ENCODE data around the gene HCN2.
A peak's percentile ranks its signal among the peaks of the same experiment; 100 is the strongest.
"Not testable (repeated sequence)": the region's sequence is repeated elsewhere in the genome, so short reads cannot be mapped to it uniquely, and the experiment has no call there.

The HCN2 gene

GRCh38 chr19:605061-605971, 15.6 kb downstream of the HCN2 start:
- not testable (repeated sequence) for DNase-seq

DNA sequence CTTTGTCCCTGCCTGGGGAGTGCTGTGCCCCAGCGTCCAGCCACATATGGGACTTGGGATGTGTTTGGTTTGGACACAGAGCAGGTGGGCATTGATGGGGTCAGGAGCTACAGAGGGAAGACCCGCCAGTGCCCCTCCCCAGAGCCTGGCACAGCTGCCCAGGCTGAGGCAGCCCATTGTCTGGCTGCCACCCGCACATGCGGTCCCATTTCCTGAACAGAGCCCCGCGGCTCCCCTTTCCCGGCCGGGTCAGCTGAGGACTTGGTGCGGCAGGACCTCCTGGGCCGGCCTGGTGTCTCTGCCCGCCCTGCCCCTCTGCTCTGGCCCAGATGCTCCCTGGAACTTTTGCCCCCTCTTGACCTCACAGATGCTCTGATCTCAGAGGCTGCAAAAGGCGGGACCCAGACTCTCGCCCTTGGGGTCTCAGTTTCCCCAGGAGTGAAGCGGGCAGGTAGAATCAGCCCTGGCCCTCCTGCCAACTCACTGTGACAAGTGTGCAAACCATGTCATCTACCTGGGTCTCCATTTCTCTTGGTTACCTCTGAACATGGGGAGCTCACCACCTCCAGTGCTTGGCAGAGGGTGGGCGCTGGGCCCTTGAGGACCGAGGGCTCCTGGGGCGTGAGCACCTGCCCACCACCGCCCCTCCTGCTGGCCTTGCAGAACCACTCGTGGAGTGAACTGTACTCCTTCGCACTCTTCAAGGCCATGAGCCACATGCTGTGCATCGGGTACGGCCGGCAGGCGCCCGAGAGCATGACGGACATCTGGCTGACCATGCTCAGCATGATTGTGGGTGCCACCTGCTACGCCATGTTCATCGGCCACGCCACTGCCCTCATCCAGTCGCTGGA, 17.8 kb downstream of the HCN2 start:
- DNase-seq, result no peak

- DNase-seq, result no peak
Measured at GRCh38 chr19:608155-609003, 18.7 kb downstream of the HCN2 start.

- no peak for DNase-seq
Measured at GRCh38 chr19:609004-609346, 19.3 kb downstream of the HCN2 start.

DNA sequence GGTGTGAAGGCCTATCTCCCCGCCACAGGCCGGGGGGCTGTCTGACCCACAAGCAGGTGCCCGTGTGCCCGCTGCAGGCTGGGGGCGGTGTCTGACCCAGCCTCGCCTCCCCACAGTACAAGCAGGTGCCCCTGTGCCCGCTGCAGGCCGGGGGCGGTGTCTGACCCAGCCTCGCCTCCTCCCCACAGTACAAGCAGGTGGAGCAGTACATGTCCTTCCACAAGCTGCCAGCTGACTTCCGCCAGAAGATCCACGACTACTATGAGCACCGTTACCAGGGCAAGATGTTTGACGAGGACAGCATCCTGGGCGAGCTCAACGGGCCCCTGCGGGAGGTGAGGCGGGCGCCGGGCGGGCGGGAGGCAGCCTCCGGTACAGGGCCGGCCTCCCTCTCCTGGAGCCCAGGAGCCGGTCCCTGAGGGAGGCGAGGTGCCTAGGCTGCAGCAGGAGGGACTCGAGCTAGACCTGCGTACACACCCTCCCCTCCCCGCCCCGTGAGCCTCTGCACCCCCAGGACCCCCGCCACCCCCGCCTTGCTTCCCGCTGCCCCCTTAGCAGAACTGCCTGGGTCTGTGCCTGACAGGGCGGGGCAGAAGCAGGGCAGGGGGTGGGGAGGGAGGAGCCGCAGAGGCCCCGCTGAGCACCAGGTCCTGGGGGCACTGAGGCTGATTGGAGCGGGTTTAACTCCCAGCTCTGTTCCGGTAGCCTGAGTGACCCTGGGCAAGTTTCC, 20.6 kb downstream of the HCN2 start:
- no peak for DNase-seq

GRCh38 chr19:610801-611480, 21.3 kb downstream of the HCN2 start:
- peak; percentile 88 for DNase-seq

DNA sequence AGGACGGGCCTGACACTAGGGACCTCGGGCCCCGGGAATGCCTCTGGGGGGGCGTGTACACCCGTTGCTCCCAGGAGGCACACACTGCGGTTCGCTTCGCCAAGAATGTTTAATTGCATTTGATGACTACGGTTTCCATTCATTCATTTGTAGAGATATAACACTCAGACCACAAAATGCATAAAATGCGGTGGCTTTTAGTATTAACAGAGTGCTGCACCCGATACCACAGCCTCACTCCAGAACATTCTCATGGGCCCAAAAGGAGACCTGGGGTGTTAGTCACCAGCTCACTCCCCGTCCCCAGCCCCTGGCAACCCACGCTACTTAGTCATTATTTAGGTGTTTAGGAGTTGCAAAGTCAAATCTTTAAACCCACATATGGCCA, 21.8 kb downstream of the HCN2 start:
- DNase-seq, result peak; percentile 98

GRCh38 chr19:612941-613340, 23.3 kb downstream of the HCN2 start:
- no peak for DNase-seq

DNA sequence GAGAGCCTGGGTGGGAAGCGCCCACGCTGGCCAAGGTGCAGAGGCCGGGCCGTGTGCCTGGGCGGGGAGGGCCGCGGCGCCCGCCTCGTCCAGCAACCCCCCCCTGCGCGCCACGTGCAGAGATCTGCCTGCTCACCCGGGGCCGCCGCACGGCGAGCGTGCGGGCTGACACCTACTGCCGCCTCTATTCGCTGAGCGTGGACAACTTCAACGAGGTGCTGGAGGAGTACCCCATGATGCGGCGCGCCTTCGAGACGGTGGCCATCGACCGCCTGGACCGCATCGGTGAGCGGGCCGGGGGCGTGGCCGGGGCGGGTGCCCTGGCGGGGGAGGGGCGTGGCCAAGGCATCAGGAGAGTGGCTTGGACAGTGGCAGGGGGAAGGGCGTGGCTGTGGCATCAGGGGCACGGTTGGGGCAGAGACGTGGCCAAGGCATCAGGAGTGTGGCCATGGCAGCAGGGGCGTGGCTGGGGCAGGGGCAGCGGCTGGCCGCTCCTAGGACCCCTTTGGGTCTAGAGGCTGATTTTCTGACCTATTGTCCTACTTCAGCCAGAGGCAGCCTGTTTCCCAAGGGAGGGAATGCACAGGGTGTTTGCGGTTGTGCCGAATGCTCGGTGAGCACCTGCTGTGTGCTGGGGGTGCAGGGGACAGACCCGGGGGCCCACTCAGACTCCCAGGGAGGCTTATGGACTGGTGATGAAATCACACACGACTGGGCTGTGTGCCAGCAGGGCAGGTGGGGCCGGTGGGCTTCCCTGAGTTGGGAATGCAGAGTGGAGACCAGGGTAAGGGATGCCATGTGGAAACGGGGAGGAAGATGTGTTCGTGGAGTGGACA, 24.3 kb downstream of the HCN2 start:
- no peak for DNase-seq

DNA sequence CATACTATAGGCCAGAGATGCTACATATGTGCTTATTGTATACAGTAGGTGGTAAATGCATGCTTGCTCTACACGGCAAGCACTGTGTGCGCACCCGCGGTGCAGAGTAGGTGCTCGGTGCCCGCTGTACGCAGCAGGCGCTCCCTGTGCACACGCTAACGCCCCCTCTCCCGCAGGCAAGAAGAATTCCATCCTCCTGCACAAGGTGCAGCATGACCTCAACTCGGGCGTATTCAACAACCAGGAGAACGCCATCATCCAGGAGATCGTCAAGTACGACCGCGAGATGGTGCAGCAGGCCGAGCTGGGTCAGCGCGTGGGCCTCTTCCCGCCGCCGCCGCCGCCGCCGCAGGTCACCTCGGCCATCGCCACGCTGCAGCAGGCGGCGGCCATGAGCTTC, 25.9 kb downstream of the HCN2 start:
- no peak for DNase-seq

GRCh38 chr19:616062-616700, 26.5 kb downstream of the HCN2 start:
- DNase-seq, result no peak

- DNase-seq, result no peak
Measured at GRCh38 chr19:616747-617526, 27.3 kb downstream of the HCN2 start.

DNA sequence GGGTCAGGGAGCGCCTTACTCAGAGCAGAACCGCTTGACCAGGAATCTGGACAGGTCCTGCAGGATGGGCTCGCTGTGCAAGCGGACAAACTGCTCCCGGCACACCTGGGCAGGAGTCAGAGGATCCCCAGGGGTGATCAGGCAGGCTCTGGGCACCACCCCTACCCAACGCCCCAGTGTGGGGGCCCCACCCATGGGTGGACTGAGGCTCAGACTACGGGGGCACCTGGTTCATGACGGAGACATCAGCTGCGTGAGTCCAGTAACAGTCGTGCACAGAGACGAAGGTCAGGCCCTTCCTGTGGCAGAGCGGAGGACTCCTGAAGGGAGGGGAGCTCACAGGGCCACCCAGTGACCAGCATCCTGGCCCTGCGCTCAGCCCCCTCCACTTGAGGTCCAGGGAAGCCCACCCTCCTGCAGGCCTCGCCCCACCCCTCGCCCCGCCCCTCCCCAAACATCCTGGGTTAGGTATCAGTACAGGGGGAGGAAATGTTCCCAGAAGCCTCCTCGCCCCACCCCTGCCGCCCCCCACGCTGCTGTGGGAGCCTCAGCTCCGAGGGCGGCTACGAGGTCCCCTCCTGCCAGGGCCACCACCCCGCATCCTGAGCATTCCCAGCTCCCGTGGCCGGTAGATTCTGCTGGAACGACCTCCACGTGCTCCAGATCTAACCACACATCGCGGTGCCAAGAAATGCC, 28.0 kb downstream of the HCN2 start:
- DNase-seq, result no peak

DNA sequence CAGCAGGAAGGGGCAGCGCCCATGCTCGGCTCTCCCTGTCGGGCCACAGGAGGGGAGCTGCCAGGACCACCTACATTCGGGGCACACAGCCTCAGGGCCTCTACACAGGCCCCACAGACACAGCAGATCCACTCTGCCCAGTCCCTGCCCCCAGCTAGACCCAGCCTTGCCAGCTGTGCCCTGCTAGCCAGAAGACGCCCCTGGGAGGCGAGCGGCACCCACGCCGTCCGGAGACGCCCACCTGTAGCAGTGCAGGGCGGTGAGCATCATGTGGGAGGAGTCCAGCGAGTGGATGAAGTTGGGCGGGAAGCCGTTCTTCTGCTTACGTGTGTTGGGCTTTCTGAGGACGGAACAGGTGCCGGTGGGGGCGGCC, 28.6 kb downstream of the HCN2 start:
- DNase-seq, result no peak

- no peak for DNase-seq
Measured at GRCh38 chr19:618674-619285, 29.1 kb downstream of the HCN2 start.

DNA sequence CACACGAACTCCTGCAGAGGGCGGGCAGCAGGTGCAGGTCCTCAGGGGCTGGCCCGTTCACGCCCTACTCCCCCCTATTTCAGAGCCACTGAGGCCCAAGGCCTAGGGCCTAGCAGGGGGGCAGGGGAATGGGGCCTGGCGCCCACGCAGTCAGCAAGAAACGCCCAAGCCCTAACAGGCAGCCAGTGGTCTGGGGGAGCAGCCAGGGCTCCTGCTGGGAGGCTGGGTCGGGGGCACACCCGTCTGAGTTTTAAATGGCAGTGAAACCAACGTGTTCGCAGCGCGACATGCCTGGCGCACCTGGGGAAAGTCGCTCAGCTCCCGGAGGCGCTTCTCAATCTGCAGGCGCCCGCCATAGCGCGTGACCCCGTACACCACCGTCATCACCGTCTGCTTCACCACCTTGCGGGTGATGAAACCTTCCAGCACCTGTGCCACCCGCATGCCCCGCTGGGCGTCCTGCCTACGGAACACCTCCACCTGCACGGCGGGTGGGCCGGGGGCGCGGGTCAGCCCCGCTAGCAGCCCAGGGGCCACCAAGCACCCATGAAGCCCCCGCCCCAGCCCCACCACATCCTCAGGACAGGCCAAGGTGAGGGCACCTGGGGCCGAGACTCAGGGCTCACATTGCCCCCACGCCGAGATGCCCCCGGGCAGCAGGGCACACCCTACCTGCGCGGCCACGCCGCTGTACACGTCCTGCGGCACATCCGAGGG, 29.8 kb downstream of the HCN2 start:
- no peak for DNase-seq

GRCh38 chr19:620166-620862, 30.6 kb downstream of the HCN2 start:
- no peak for DNase-seq

Measured in fibroblast of skin of abdomen (primary cell).